Measurements from ENCODE around the gene PDCD4. TPM values are rescaled to one million over a fixed set of nuclear protein-coding genes. Genes with fewer than 3 reads are reported as not detected.

PDCD4 gene
- total RNA-seq, 1 experiment from 2014 or later = 32.7 TPM

GRCh38 chr10:110865186-110865808 is 6.4 kb upstream of the PDCD4 start:
- no peaks in the 10 kb centered on the region for H3K27me3 Mint-ChIP-seq (ENCODE audit: low read depth)
- DNase-seq (ENCODE audit: low spot score) (no peak), ATAC-seq (no peak)
- H3K9me3 Mint-ChIP-seq = no peaks in the 10 kb centered on the region
- no peak for TF ChIP-seq TEAD4 (CRISPR knock-in tag; IDR thresholded peaks at IDR 0.05)
- TF ChIP-seq, protein P1, sequence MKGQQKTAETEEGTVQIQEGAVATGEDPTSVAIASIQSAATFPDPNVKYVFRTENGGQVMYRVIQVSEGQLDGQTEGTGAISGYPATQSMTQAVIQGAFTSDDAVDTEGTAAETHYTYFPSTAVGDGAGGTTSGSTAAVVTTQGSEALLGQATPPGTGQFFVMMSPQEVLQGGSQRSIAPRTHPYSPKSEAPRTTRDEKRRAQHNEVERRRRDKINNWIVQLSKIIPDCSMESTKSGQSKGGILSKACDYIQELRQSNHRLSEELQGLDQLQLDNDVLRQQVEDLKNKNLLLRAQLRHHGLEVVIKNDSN (CRISPR knock-in tag; IDR thresholded peaks at IDR 0.05) = no peak
- TF ChIP-seq MAX (CRISPR knock-in tag; IDR thresholded peaks at IDR 0.05) = no peak
- TF ChIP-seq, protein P2, sequence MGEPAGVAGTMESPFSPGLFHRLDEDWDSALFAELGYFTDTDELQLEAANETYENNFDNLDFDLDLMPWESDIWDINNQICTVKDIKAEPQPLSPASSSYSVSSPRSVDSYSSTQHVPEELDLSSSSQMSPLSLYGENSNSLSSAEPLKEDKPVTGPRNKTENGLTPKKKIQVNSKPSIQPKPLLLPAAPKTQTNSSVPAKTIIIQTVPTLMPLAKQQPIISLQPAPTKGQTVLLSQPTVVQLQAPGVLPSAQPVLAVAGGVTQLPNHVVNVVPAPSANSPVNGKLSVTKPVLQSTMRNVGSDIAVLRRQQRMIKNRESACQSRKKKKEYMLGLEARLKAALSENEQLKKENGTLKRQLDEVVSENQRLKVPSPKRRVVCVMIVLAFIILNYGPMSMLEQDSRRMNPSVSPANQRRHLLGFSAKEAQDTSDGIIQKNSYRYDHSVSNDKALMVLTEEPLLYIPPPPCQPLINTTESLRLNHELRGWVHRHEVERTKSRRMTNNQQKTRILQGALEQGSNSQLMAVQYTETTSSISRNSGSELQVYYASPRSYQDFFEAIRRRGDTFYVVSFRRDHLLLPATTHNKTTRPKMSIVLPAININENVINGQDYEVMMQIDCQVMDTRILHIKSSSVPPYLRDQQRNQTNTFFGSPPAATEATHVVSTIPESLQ (CRISPR knock-in tag; IDR thresholded peaks at IDR 0.05) = no peak
- TF ChIP-seq, protein P3, sequence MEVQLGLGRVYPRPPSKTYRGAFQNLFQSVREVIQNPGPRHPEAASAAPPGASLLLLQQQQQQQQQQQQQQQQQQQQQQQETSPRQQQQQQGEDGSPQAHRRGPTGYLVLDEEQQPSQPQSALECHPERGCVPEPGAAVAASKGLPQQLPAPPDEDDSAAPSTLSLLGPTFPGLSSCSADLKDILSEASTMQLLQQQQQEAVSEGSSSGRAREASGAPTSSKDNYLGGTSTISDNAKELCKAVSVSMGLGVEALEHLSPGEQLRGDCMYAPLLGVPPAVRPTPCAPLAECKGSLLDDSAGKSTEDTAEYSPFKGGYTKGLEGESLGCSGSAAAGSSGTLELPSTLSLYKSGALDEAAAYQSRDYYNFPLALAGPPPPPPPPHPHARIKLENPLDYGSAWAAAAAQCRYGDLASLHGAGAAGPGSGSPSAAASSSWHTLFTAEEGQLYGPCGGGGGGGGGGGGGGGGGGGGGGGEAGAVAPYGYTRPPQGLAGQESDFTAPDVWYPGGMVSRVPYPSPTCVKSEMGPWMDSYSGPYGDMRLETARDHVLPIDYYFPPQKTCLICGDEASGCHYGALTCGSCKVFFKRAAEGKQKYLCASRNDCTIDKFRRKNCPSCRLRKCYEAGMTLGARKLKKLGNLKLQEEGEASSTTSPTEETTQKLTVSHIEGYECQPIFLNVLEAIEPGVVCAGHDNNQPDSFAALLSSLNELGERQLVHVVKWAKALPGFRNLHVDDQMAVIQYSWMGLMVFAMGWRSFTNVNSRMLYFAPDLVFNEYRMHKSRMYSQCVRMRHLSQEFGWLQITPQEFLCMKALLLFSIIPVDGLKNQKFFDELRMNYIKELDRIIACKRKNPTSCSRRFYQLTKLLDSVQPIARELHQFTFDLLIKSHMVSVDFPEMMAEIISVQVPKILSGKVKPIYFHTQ (CRISPR knock-in tag; IDR thresholded peaks at IDR 0.05) = no peak
- no peak for TF ChIP-seq NR2C2 (CRISPR knock-in tag; IDR thresholded peaks at IDR 0.05)
- TF ChIP-seq JUN (CRISPR knock-in tag; IDR thresholded peaks at IDR 0.05) = no peak
- TF ChIP-seq NFYB (CRISPR knock-in tag; conservative IDR thresholded peaks at IDR 0.05; ENCODE audit: low read depth) = no peak
- no peak for TF ChIP-seq TP53 (CRISPR knock-in tag; IDR thresholded peaks at IDR 0.05)
- TF ChIP-seq PREB (CRISPR knock-in tag; IDR thresholded peaks at IDR 0.05; ENCODE audit: borderline replicate concordance) = no peak
- no peak for TF ChIP-seq FOXP1 (CRISPR knock-in tag; IDR thresholded peaks at IDR 0.05; ENCODE audit: borderline replicate concordance)
- no peak for TF ChIP-seq FOXJ3 (CRISPR knock-in tag; IDR thresholded peaks at IDR 0.05; ENCODE audit: borderline replicate concordance)
- no peak for TF ChIP-seq ZNF512 (CRISPR knock-in tag; IDR thresholded peaks at IDR 0.05; ENCODE audit: borderline replicate concordance)
- no peak for TF ChIP-seq CBFB (CRISPR knock-in tag; IDR thresholded peaks at IDR 0.05; ENCODE audit: low read depth)
- no peak for TF ChIP-seq OVOL2 (CRISPR knock-in tag; IDR thresholded peaks at IDR 0.05; ENCODE audit: borderline replicate concordance)
- no peak for TF ChIP-seq GRHL2 (CRISPR knock-in tag; IDR thresholded peaks at IDR 0.05; ENCODE audit: insufficient replicate concordance, severe bottlenecking)
- no peak for TF ChIP-seq NFATC4 (CRISPR knock-in tag; IDR thresholded peaks at IDR 0.05)
- TF ChIP-seq AFF4 (CRISPR knock-in tag; IDR thresholded peaks at IDR 0.05; ENCODE audit: borderline replicate concordance) = no peak
- POLR2A ChIA-PET = no interaction called here
- H3K4me1 Mint-ChIP-seq = peaks cover 17% of the 10 kb centered on the region
- no peak overlapping the region for H3K4me3 Mint-ChIP-seq
- H3K27ac Mint-ChIP-seq = no peak overlapping the region
- no peaks in the 10 kb centered on the region for H3K36me3 Mint-ChIP-seq
- CTCF ChIA-PET = no interaction called here

All from WTC11 (cell line).